ENCODE results near the gene MLEC. TPM values are rescaled to one million over a fixed set of nuclear protein-coding genes. Genes with fewer than 3 reads are reported as not detected.
"Not testable (repeated sequence)": the region's sequence is repeated elsewhere in the genome, so short reads cannot be mapped to it uniquely, and the experiment has no call there.

Gene MLEC
- total and polyA plus RNA-seq, 2 experiments from 2014 or later: 135 to 210 TPM

- Histone ChIP-seq H3K27ac (peak within 1 kb of the TSS; percentile 79), H3K4me2 (peak within 1 kb of the TSS; percentile 92), H3K27me3 (no peaks in the 10 kb centered on the region), H3K36me3 (replicated peaks; ENCODE audit: insufficient read depth, low read depth) (no peaks in the 10 kb centered on the region), H4K20me1 (ENCODE audit: insufficient read depth, poor library complexity, severe bottlenecking) (no peaks in the 10 kb centered on the region), H3K9me3 (ENCODE audit: low read depth) (no peaks in the 10 kb centered on the region), H3K4me3 (peak within 1 kb of the TSS; percentile 52), H3K4me1 (ENCODE audit: insufficient read depth) (peaks cover 11% of the 10 kb centered on the region), H3K9me2 (replicated peaks; ENCODE audit: insufficient read depth) (no peaks in the 10 kb centered on the region), H3K79me2 (peaks cover 17% of the 10 kb centered on the region), H2AFZ (peak within 1 kb of the TSS; percentile 92)
- DNase-seq (ENCODE audit: low spot score): peak; percentile 96
- WGBS (ENCODE audit: low lambda C conversion rate, missing lambda C conversion rate): 15% methylated on average over 51 of the region's 66 CpGs
- no peak for TF ChIP-seq EZH2 (IDR thresholded peaks at IDR 0.05; ENCODE audit: borderline replicate concordance)
- TF ChIP-seq EZH2phosphoT487 (IDR thresholded peaks at IDR 0.05; ENCODE audit: low read depth, severe bottlenecking, unreplicated experiment): no peak
- no peak for TF ChIP-seq CTCF (IDR thresholded peaks at IDR 0.05; ENCODE audit: poor library complexity)
These were observed 38.9 kb downstream of the MLEC start, which contains the start of gene ACADS for GRCh38 chr12:120725659-120726509. ACADS (plus strand) TSS chr12:120725826; CDS start chr12:120725886, 60 bp downstream.

- peaks cover 7% of the 10 kb centered on the region for H3K4me1 ChIP-seq (ENCODE audit: insufficient read depth)
- H3K27ac ChIP-seq: peak overlapping the region; percentile 79
- peak overlapping the region; percentile 92 for H2AFZ ChIP-seq
- WGBS (ENCODE audit: low lambda C conversion rate, missing lambda C conversion rate): 91% methylated on average over 9 of the region's 9 CpGs
- H3K4me2 ChIP-seq: peak overlapping the region; percentile 92
- H4K20me1 ChIP-seq (ENCODE audit: insufficient read depth, poor library complexity, severe bottlenecking): no peaks in the 10 kb centered on the region
- H3K9me2 ChIP-seq (replicated peaks; ENCODE audit: insufficient read depth): no peaks in the 10 kb centered on the region
- no peaks in the 10 kb centered on the region for H3K27me3 ChIP-seq
- peak overlapping the region; percentile 52 for H3K4me3 ChIP-seq
- no peaks in the 10 kb centered on the region for H3K9me3 ChIP-seq (ENCODE audit: low read depth)
- H3K79me2 ChIP-seq: peaks cover 16% of the 10 kb centered on the region
- no peak for TF ChIP-seq EZH2 (IDR thresholded peaks at IDR 0.05; ENCODE audit: borderline replicate concordance)
- no peaks in the 10 kb centered on the region for H3K36me3 ChIP-seq (replicated peaks; ENCODE audit: insufficient read depth, low read depth)
- DNase-seq (ENCODE audit: low spot score): no peak
These were observed 39.5 kb downstream of the MLEC start for GRCh38 chr12:120726510-120726793.

- H3K4me2 ChIP-seq: peak overlapping the region; percentile 92
- no peaks in the 10 kb centered on the region for H3K9me2 ChIP-seq (replicated peaks; ENCODE audit: insufficient read depth)
- no peaks in the 10 kb centered on the region for H3K9me3 ChIP-seq (ENCODE audit: low read depth)
- no peak for DNase-seq (ENCODE audit: low spot score)
- H4K20me1 ChIP-seq (ENCODE audit: insufficient read depth, poor library complexity, severe bottlenecking): no peaks in the 10 kb centered on the region
- no peaks in the 10 kb centered on the region for H3K27me3 ChIP-seq
- no peaks in the 10 kb centered on the region for H3K36me3 ChIP-seq (replicated peaks; ENCODE audit: insufficient read depth, low read depth)
- peaks cover 11% of the 10 kb centered on the region for H3K79me2 ChIP-seq
- WGBS (ENCODE audit: low lambda C conversion rate, missing lambda C conversion rate): 95% methylated on average over 9 of the region's 9 CpGs
- H3K4me3 ChIP-seq: no peak overlapping the region
- peaks cover 7% of the 10 kb centered on the region for H3K4me1 ChIP-seq (ENCODE audit: insufficient read depth)
- H2AFZ ChIP-seq: no peak overlapping the region
- TF ChIP-seq EZH2phosphoT487 (IDR thresholded peaks at IDR 0.05; ENCODE audit: low read depth, severe bottlenecking, unreplicated experiment) (no peak), EZH2 (IDR thresholded peaks at IDR 0.05; ENCODE audit: borderline replicate concordance) (no peak), CTCF (IDR thresholded peaks at IDR 0.05; ENCODE audit: poor library complexity) (no peak)
- no peak overlapping the region for H3K27ac ChIP-seq
These were observed 40.0 kb downstream of the MLEC start for GRCh38 chr12:120726961-120727360.

GRCh38 chr12:120732198-120732597 lies 45.2 kb downstream of the MLEC start:
- not testable (repeated sequence) for H3K79me2 ChIP-seq; H4K20me1 ChIP-seq (ENCODE audit: insufficient read depth, poor library complexity, severe bottlenecking); H3K9me2 ChIP-seq (replicated peaks; ENCODE audit: insufficient read depth); H3K4me2 ChIP-seq; H3K9me3 ChIP-seq (ENCODE audit: low read depth); DNase-seq (ENCODE audit: low spot score); H3K36me3 ChIP-seq (replicated peaks; ENCODE audit: insufficient read depth, low read depth); H2AFZ ChIP-seq; H3K4me1 ChIP-seq (ENCODE audit: insufficient read depth); H3K27ac ChIP-seq; H3K27me3 ChIP-seq; H3K4me3 ChIP-seq
- WGBS (ENCODE audit: low lambda C conversion rate, missing lambda C conversion rate): 91% methylated on average over 7 of the region's 35 CpGs
